ENCODE measurements around the gene CNTNAP5.

The CNTNAP5 gene

DNA sequence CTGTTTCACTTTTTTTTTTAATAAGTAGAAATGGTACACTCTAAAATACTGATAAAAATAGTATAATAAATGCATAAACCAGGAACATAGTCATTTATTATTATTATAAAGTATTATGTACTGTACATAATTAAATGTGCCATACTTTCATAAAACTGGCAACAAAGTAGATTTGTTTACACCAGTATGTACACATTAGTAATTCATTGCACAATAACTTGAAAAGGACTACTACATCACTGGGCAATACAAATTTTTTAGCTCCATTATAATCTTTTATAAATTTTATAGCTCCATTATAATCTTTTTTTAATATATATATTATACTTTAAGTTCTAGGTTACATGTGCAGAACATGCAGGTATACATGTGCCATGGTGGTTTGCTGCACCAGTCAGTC, 636.5 kb downstream of the CNTNAP5 start:
- Histone ChIP-seq H2AFZ (ENCODE audit: low read length) (no peak overlapping the region), H3K9me2 (replicated peaks; ENCODE audit: insufficient read depth, low read length) (no peaks in the 10 kb centered on the region), H3K9ac (ENCODE audit: low read length) (no peak overlapping the region), H3K36me3 (replicated peaks; ENCODE audit: insufficient read depth, low read length) (no peaks in the 10 kb centered on the region), H3K4me3 (ENCODE audit: low read length) (no peak overlapping the region), H3K27me3 (replicated peaks; ENCODE audit: insufficient read depth, low read length) (no peaks in the 10 kb centered on the region), H3K4me1 (ENCODE audit: low read length) (no peaks in the 10 kb centered on the region), H3F3A (ENCODE audit: insufficient read depth, low read length) (no peaks in the 10 kb centered on the region), H3K9me3 (replicated peaks; ENCODE audit: insufficient read depth, low read length) (no peaks in the 10 kb centered on the region), H3K4me2 (ENCODE audit: low read depth, low read length) (no peak overlapping the region), H4K20me1 (ENCODE audit: insufficient read depth, low read length) (no peaks in the 10 kb centered on the region), H3K79me2 (ENCODE audit: low read length) (no peaks in the 10 kb centered on the region), H3K27ac (ENCODE audit: low read length) (no peak overlapping the region)
- DNase-seq = no peak
- TF ChIP-seq EZH2phosphoT487 (IDR thresholded peaks at IDR 0.05; ENCODE audit: low read length) = no peak
- no peak for TF ChIP-seq EZH2 (optimal IDR thresholded peaks at IDR 0.05; ENCODE audit: low read depth, low read length)
- TF ChIP-seq, protein P1, sequence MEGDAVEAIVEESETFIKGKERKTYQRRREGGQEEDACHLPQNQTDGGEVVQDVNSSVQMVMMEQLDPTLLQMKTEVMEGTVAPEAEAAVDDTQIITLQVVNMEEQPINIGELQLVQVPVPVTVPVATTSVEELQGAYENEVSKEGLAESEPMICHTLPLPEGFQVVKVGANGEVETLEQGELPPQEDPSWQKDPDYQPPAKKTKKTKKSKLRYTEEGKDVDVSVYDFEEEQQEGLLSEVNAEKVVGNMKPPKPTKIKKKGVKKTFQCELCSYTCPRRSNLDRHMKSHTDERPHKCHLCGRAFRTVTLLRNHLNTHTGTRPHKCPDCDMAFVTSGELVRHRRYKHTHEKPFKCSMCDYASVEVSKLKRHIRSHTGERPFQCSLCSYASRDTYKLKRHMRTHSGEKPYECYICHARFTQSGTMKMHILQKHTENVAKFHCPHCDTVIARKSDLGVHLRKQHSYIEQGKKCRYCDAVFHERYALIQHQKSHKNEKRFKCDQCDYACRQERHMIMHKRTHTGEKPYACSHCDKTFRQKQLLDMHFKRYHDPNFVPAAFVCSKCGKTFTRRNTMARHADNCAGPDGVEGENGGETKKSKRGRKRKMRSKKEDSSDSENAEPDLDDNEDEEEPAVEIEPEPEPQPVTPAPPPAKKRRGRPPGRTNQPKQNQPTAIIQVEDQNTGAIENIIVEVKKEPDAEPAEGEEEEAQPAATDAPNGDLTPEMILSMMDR (IDR thresholded peaks at IDR 0.05; ENCODE audit: low read length) = no peak

DNA sequence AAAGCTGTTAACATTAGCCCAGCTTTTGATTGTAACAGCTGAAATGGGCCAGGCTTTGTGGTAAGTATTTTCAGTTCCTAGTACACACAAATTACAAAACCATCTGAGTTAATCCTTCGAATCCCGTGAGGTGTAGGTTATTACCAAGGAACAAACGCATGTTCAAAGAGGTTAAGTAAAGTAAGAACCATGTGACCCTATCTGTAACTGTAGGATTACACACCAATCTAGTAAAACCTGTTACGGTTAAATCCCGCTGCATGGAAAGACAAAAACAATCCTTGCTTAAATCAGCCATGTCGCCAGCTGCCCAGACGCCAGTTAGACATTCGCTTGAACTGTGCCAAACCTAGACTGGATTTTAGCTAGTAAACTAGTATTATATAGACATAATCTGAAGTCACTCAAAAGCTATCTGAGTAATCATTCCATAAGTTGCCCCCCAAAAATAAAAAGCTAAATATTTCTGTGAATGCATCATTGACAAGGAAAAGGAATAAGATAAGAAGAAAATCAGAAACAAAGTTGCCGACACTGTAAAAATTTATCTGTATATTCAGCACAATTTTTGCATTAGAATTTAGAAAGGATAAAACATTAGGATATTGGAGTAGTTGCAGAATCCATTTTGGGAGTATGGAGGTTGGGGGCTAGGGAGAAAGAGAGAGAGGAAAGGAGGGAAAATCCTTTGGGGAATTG, 638.0 kb downstream of the CNTNAP5 start:
- Histone ChIP-seq H3F3A (ENCODE audit: insufficient read depth, low read length) (no peaks in the 10 kb centered on the region), H3K9ac (ENCODE audit: low read length) (no peak overlapping the region), H3K9me2 (replicated peaks; ENCODE audit: insufficient read depth, low read length) (no peaks in the 10 kb centered on the region), H2AFZ (ENCODE audit: low read length) (no peak overlapping the region), H3K27ac (ENCODE audit: low read length) (no peak overlapping the region), H3K4me3 (ENCODE audit: low read length) (no peak overlapping the region), H3K79me2 (ENCODE audit: low read length) (no peaks in the 10 kb centered on the region), H3K4me2 (ENCODE audit: low read depth, low read length) (no peak overlapping the region), H3K4me1 (ENCODE audit: low read length) (no peaks in the 10 kb centered on the region), H3K36me3 (replicated peaks; ENCODE audit: insufficient read depth, low read length) (no peaks in the 10 kb centered on the region), H3K27me3 (replicated peaks; ENCODE audit: insufficient read depth, low read length) (no peaks in the 10 kb centered on the region), H4K20me1 (ENCODE audit: insufficient read depth, low read length) (no peaks in the 10 kb centered on the region), H3K9me3 (replicated peaks; ENCODE audit: insufficient read depth, low read length) (no peaks in the 10 kb centered on the region)
- no peak for DNase-seq
- TF ChIP-seq EZH2 (optimal IDR thresholded peaks at IDR 0.05; ENCODE audit: low read depth, low read length) = no peak
- TF ChIP-seq EZH2phosphoT487 (IDR thresholded peaks at IDR 0.05; ENCODE audit: low read length) = no peak
- TF ChIP-seq, protein P1 (IDR thresholded peaks at IDR 0.05; ENCODE audit: low read length) = no peak

DNA sequence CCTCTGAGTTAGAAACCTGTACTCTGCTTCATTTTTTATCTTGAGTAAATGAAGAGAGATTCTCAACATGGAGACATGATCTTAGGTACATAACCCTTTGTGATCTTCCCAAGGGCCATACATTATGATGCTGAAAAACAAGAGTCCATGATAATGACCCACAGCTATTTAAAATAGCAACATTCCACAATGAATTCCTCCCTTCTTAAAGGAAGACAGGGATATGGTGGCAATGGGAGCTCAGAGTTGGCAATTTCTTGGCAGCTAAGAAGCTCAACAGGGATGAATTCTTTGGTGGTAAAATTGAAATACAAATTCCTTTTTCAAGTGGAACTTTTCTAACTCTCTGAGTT, 638.5 kb downstream of the CNTNAP5 start:
- Histone ChIP-seq H3F3A (ENCODE audit: insufficient read depth, low read length) (no peaks in the 10 kb centered on the region), H3K9me3 (replicated peaks; ENCODE audit: insufficient read depth, low read length) (no peaks in the 10 kb centered on the region), H3K4me2 (ENCODE audit: low read depth, low read length) (no peak overlapping the region), H3K4me1 (ENCODE audit: low read length) (no peaks in the 10 kb centered on the region), H2AFZ (ENCODE audit: low read length) (no peak overlapping the region), H3K27ac (ENCODE audit: low read length) (no peak overlapping the region), H3K27me3 (replicated peaks; ENCODE audit: insufficient read depth, low read length) (no peaks in the 10 kb centered on the region), H3K4me3 (ENCODE audit: low read length) (no peak overlapping the region), H3K9me2 (replicated peaks; ENCODE audit: insufficient read depth, low read length) (no peaks in the 10 kb centered on the region), H3K36me3 (replicated peaks; ENCODE audit: insufficient read depth, low read length) (no peaks in the 10 kb centered on the region), H4K20me1 (ENCODE audit: insufficient read depth, low read length) (no peaks in the 10 kb centered on the region), H3K79me2 (ENCODE audit: low read length) (no peaks in the 10 kb centered on the region), H3K9ac (ENCODE audit: low read length) (no peak overlapping the region)
- DNase-seq = no peak
- TF ChIP-seq, protein P1 (IDR thresholded peaks at IDR 0.05; ENCODE audit: low read length) = no peak
- TF ChIP-seq EZH2 (optimal IDR thresholded peaks at IDR 0.05; ENCODE audit: low read depth, low read length) (no peak), EZH2phosphoT487 (IDR thresholded peaks at IDR 0.05; ENCODE audit: low read length) (no peak)

All from MM.1S (cell line).